ENCODE results near the gene RABGGTA.

DNA sequence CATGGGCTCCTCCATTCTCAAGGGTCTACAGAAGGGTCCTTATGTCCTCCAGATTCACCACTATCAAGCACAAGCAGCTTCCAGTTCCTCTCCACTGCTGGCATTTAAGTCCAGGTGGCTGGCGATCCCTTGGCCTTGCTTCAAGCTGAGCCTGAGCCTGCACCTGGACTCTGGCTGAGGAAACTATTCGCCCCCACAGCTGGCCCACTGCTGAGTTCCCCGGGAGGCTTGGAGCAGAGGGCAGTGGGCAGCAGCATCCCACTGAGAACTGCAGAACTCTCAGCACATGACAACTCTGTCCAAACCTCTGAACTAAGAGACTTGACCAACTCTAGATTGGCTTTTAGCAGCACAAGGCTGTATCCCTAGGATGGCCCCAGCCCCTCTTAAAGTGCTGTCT, 11.3 kb upstream of the RABGGTA start:
- no peak for TF ChIP-seq NFRKB (IDR thresholded peaks at IDR 0.05)
- TF ChIP-seq LEF1 (IDR thresholded peaks at IDR 0.05; ENCODE audit: borderline replicate concordance): no peak
- TF ChIP-seq FOXA1 (IDR thresholded peaks at IDR 0.05): no peak
- TF ChIP-seq TARDBP (IDR thresholded peaks at IDR 0.05): no peak
- TF ChIP-seq ARNT (IDR thresholded peaks at IDR 0.05): no peak
- no peak for TF ChIP-seq FOXM1 (IDR thresholded peaks at IDR 0.05; ENCODE audit: borderline replicate concordance)
- no peak for TF ChIP-seq HDGF (IDR thresholded peaks at IDR 0.05; ENCODE audit: borderline replicate concordance)
- TF ChIP-seq SUZ12 (IDR thresholded peaks at IDR 0.05): no peak
- TF ChIP-seq BHLHE40 (IDR thresholded peaks at IDR 0.05; ENCODE audit: borderline replicate concordance): no peak
- no peak for TF ChIP-seq ZNF384 (IDR thresholded peaks at IDR 0.05)
- no peak for TF ChIP-seq FOXK2 (IDR thresholded peaks at IDR 0.05)
- TF ChIP-seq L3MBTL2 (conservative IDR thresholded peaks at IDR 0.05): no peak

Measured in HEK293T (cell line).